HPDE6-E6E7 (cell line): ENCODE measurements around the gene CAND2.

Experiments
- DNase-seq: peaks from one replicate; pipeline ENCODE4 v3.0.0; 2011; ENCODE audit warnings: missing footprints; ENCODE audit errors: extremely low spot score

The CAND2 gene

GRCh38 chr3:12796171-12797123 lies at the start of gene CAND2:
TSS of gene CAND2 (plus strand) at chr3:12796680. CDS start at chr3:12796721, 41 bp downstream.
- DNase-seq = no peak

GRCh38 chr3:12748477-12748876 lies 48.0 kb upstream of the CAND2 start:
- DNase-seq = no peak

- DNase-seq = no peak
Measured at GRCh38 chr3:12750223-12750622, 46.3 kb upstream of the CAND2 start.

- DNase-seq = no peak
Measured at GRCh38 chr3:12750658-12751071, 45.8 kb upstream of the CAND2 start.

- DNase-seq = peak; percentile 19
Measured at GRCh38 chr3:12751571-12751970, 44.9 kb upstream of the CAND2 start.

GRCh38 chr3:12752102-12752501 lies 44.4 kb upstream of the CAND2 start:
- no peak for DNase-seq

GRCh38 chr3:12752809-12753208 lies 43.7 kb upstream of the CAND2 start:
- no peak for DNase-seq

GRCh38 chr3:12753275-12754028 lies 43.0 kb upstream of the CAND2 start:
- peak; percentile 27 for DNase-seq

- DNase-seq = no peak
Measured at GRCh38 chr3:12754313-12754712, 42.2 kb upstream of the CAND2 start.

- DNase-seq = no peak
Measured at GRCh38 chr3:12755754-12756153, 40.7 kb upstream of the CAND2 start.

- no peak for DNase-seq
Measured at GRCh38 chr3:12756175-12756574, 40.3 kb upstream of the CAND2 start.

- no peak for DNase-seq
Measured at GRCh38 chr3:12756635-12757034, 39.8 kb upstream of the CAND2 start.

- DNase-seq = no peak
Measured at GRCh38 chr3:12758025-12758781, 38.3 kb upstream of the CAND2 start.

- peak; percentile 75 for DNase-seq
Measured at GRCh38 chr3:12759097-12759679, 37.3 kb upstream of the CAND2 start, which contains the start of gene TMEM40. TSS of gene TMEM40 (minus strand) at chr3:12759259. CDS start at chr3:12749832, 9,427 bp downstream.

- peak; percentile 22 for DNase-seq
Measured at GRCh38 chr3:12759693-12760565, 36.6 kb upstream of the CAND2 start.

GRCh38 chr3:12764171-12764776 lies 32.2 kb upstream of the CAND2 start:
- no peak for DNase-seq

GRCh38 chr3:12766541-12766940 lies 29.9 kb upstream of the CAND2 start:
- DNase-seq = no peak

GRCh38 chr3:12768579-12769527 lies 27.6 kb upstream of the CAND2 start:
- DNase-seq = no peak

GRCh38 chr3:12769761-12770160 lies 26.7 kb upstream of the CAND2 start:
- DNase-seq = no peak
